ENCODE measurements around the gene UGT1A9. TPM values are rescaled to one million over a fixed set of nuclear protein-coding genes. Genes with fewer than 3 reads are reported as not detected.

Gene UGT1A9
- total RNA-seq, 1 experiment from 2014 or later = not detected

DNA sequence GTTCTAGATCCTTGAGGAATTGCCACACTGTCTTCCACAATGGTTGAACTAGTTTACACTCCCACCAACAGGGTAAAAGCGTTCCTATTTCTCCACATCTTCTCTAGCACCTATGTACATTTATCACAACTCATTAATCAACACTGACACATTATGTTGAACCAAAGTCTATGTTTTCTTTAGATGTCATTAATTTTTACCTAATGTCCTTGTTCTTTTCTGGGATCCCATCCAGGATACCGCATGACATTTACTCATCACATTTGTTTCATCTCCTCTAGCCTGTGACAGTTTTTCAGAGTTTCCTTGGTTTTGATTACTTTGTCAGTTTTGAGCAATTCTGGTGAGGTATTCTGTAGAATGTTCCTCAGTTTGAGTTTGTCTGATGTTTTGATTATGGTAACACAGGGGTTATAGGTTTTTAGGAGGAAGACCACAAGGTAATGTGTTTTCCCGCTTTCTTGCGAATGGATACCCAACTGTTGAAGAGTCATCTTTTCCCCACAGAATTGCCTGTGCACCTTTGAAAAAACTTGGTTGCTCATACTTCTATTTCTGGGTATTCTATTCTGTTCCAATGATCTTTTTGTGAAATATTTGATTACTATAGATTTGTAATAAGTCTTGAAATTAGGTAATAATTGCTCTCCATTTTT lies 3.0 kb upstream of the UGT1A9 start:
- H3K4me3 ChIP-seq (ENCODE audit: insufficient read depth, low read depth, low read length) = no peak overlapping the region
- no peaks in the 10 kb centered on the region for H3K27me3 ChIP-seq (ENCODE audit: control insufficient read depth, insufficient read depth, low read length)
- H3K36me3 ChIP-seq (replicated peaks; ENCODE audit: control insufficient read depth, insufficient read depth, low read length) = no peaks in the 10 kb centered on the region
- no peak for DNase-seq

DNA sequence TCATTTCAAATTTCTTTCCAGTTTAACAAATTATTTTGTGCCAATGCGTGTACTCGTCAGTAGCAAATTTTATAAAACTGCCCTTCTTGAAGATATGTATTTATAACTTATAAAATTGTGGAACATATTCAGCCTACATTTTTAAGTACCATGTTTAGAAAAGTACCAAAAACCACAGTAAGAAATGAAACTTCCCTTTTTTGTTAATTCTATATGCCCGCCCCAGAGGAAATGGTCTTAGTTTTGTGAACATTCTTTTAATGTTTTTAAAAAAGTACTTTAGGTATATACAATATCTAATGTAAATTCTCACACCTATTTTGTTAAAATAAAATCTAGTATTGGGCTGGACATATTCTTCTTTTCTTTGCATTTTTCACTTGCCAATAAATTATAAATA lies 1.2 kb downstream of the UGT1A9 start:
- no peak for DNase-seq
- Histone ChIP-seq H3K36me3 (replicated peaks; ENCODE audit: control insufficient read depth, insufficient read depth, low read length) (no peaks in the 10 kb centered on the region), H3K27me3 (ENCODE audit: control insufficient read depth, insufficient read depth, low read length) (no peaks in the 10 kb centered on the region), H3K4me3 (ENCODE audit: insufficient read depth, low read depth, low read length) (no peak overlapping the region)

DNA sequence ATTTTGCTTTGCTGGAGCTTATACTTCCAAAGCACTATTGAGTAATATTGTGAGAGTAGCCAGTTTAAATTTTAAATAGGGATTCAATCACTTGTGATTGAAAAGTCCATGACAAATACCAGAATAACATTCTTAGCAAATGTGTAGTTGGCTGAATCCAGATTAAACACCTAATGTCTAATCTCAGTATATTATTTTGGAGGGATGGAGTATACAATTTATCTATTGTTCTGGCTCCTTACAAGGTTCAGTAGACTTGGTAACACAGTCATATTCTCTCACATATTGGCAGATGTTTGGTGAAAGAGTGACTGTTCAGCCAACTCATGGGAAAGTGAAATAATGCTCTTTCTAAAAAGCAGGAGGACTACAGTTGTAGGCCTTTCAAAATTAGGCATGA lies 2.2 kb downstream of the UGT1A9 start:
- Histone ChIP-seq H3K36me3 (replicated peaks; ENCODE audit: control insufficient read depth, insufficient read depth, low read length) (no peaks in the 10 kb centered on the region), H3K27me3 (ENCODE audit: control insufficient read depth, insufficient read depth, low read length) (no peaks in the 10 kb centered on the region), H3K4me3 (ENCODE audit: insufficient read depth, low read depth, low read length) (no peak overlapping the region)
- no peak for DNase-seq

DNA sequence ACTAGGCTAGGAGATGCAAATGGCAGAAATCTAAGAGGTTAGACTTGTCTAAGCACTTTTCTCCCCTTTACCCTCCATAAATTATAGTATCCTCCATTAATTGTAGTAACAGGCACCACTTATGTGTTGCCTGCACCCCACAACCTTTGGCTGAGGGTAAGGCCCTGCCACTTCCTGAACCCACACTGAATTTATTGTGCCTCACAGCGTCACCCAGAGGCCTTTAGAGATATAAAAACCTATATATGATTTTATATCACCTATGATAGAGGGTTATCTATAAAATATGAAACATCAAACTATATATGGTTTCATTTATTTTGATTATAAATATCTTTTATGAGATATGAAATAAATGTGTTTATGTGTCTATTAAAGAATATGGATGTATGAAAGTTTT lies 2.6 kb downstream of the UGT1A9 start:
- no peaks in the 10 kb centered on the region for H3K27me3 ChIP-seq (ENCODE audit: control insufficient read depth, insufficient read depth, low read length)
- no peaks in the 10 kb centered on the region for H3K36me3 ChIP-seq (replicated peaks; ENCODE audit: control insufficient read depth, insufficient read depth, low read length)
- DNase-seq = no peak
- H3K4me3 ChIP-seq (ENCODE audit: insufficient read depth, low read depth, low read length) = no peak overlapping the region

DNA sequence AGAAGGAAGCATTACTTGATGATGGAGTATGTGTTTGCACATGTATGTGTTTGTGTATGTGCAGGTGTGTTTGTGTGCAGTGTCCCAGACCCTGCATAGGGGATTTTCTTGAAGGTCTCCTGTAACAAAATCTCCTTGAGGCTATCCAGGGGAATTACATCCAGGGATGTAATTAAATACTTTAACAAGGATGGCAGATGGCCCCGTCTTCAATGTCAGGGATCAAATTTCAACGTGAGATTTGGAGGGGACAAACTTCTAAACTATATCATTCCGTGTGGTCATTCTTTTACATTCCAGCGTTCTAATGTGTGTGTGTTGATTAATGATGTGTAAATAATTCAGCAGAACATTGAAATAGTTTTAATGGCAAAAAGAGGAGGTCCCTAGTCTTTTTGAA lies 3.3 kb downstream of the UGT1A9 start:
- no peaks in the 10 kb centered on the region for H3K36me3 ChIP-seq (replicated peaks; ENCODE audit: control insufficient read depth, insufficient read depth, low read length)
- DNase-seq = no peak
- no peak overlapping the region for H3K4me3 ChIP-seq (ENCODE audit: insufficient read depth, low read depth, low read length)
- H3K27me3 ChIP-seq (ENCODE audit: control insufficient read depth, insufficient read depth, low read length) = no peaks in the 10 kb centered on the region

DNA sequence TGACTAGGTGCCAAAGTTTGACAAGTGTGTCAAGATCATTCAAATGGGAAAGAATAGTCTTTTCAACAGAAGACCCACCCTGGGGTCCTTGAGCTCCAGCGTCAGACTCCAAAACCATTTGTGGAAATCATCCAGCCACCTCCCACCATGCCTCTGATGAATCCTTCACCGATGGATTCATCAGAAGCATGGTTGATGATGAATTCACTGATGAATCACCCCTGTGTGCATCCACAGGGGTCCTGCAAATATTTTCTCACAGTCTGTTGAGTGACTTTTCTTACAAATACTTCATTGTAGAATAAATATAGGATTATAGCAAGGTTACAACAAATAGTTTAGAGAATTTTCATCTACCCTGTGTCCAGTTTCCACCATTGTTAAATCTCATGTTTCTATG lies 4.3 kb downstream of the UGT1A9 start:
- Histone ChIP-seq H3K27me3 (ENCODE audit: control insufficient read depth, insufficient read depth, low read length) (no peaks in the 10 kb centered on the region), H3K4me3 (ENCODE audit: insufficient read depth, low read depth, low read length) (no peak overlapping the region), H3K36me3 (replicated peaks; ENCODE audit: control insufficient read depth, insufficient read depth, low read length) (no peaks in the 10 kb centered on the region)
- no peak for DNase-seq

DNA sequence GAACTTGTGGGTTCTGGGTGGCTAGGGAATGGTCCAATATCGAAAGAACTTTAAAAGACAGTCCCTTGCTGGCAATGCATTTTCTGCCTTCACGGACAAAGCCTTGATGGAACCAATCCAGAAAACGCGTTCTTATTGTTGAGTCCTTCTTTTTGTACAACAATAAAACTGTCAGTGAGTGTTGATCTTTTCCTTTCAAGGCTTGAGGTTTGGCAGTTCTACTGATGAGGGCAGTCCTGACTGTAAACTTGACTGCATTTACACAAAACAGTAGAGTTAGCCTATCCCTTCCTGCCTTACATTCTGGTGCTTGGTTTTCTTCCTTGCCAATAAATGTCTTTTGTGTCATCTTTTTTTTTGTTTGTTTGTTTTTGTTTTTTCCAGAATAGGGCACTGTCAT lies 7.5 kb downstream of the UGT1A9 start:
- no peak for DNase-seq
- no peaks in the 10 kb centered on the region for H3K27me3 ChIP-seq (ENCODE audit: control insufficient read depth, insufficient read depth, low read length)
- no peaks in the 10 kb centered on the region for H3K36me3 ChIP-seq (replicated peaks; ENCODE audit: control insufficient read depth, insufficient read depth, low read length)
- H3K4me3 ChIP-seq (ENCODE audit: insufficient read depth, low read depth, low read length) = no peak overlapping the region

DNA sequence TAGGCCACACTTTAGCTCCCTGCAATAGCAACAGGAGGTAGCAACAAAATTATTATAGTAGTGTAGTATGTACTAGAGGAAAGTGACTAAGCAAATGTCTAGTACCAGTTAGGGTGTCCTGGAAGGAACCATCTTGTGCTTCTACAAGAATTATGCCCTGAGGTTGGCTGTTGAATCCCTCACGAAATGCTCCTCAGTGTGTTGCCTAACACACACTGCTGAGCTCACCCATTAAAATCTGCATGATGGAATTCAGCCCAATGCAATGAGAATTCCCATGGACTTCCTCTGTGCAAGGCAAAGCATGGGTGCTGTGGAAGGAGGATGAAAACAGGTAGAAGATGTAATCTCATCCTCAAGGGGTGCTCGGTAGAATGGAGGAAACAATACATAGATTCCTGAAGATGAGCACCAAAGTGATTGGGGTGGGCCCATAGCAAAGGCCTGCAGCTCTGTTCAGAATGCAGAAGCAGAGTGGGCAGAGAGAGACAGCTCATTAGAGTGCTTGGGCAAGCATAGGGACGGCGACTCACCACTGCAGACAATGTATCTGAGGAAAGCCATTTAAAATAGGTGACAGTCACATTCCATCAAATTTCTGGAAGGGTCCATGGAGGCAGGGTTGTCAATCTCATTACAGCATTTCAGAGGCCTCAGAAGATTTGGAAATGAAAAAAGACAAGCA lies 8.8 kb downstream of the UGT1A9 start:
- no peak for DNase-seq
- Histone ChIP-seq H3K4me3 (ENCODE audit: insufficient read depth, low read depth, low read length) (no peak overlapping the region), H3K27me3 (ENCODE audit: control insufficient read depth, insufficient read depth, low read length) (no peaks in the 10 kb centered on the region), H3K36me3 (replicated peaks; ENCODE audit: control insufficient read depth, insufficient read depth, low read length) (no peaks in the 10 kb centered on the region)

DNA sequence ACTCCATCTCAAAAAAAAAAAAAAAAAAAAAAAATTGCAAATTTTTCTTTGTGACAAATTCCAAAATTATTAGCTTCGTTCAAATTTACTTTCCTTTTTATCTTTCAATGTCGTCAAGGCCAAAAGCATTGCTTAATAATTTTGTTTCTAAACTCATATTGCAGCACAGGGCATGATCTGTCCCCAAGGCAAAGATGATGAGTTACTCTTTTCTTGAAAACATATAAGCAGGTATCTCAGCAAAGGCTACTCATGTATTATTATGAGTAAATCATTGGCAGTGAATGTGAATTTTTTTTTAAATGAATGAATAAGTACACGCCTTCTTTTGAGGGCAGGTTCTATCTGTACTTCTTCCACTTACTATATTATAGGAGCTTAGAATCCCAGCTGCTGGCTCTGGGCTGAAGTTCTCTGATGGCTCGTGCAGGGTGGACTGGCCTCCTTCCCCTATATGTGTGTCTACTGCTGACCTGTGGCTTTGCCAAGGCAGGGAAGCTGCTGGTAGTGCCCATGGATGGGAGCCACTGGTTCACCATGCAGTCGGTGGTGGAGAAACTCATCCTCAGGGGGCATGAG lies 9.9 kb downstream of the UGT1A9 start, which contains the start of gene UGT1A7:
Gene UGT1A7 (plus strand): TSS at position 381 of the 579 bp plus-strand sequence. CDS start 37 bp downstream, at position 418.
- DNase-seq = no peak
- H3K36me3 ChIP-seq (replicated peaks; ENCODE audit: control insufficient read depth, insufficient read depth, low read length) = no peaks in the 10 kb centered on the region

DNA sequence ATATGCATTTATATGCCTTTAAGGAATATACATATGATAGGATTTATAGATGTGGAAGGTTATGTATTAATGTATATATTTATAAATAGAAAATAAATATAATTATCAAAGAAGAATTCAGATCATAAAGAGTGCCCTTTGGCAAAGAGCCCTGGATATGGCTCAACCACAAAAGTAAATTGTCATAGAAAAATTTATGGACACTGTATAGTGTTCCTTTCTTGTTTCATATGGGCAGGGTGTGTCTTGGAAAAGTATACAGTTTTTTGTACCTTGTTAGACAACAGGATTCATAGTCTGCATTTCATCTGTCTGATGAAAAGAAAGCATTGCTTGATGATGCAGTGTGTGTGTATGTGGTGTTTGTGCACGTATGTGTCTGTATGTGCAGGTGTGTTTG lies 12.9 kb downstream of the UGT1A9 start:
- DNase-seq = no peak
- Histone ChIP-seq H3K4me3 (ENCODE audit: insufficient read depth, low read depth, low read length) (no peak overlapping the region), H3K36me3 (replicated peaks; ENCODE audit: control insufficient read depth, insufficient read depth, low read length) (no peaks in the 10 kb centered on the region), H3K27me3 (ENCODE audit: control insufficient read depth, insufficient read depth, low read length) (no peaks in the 10 kb centered on the region)

More for the DNA sequence above, 9.9 kb downstream of the UGT1A9 start, which contains the start of gene UGT1A7:
- no peak within 1 kb of the TSS for H3K4me3 ChIP-seq (ENCODE audit: insufficient read depth, low read depth, low read length)
- no peaks in the 10 kb centered on the region for H3K27me3 ChIP-seq (ENCODE audit: control insufficient read depth, insufficient read depth, low read length)

DNA sequence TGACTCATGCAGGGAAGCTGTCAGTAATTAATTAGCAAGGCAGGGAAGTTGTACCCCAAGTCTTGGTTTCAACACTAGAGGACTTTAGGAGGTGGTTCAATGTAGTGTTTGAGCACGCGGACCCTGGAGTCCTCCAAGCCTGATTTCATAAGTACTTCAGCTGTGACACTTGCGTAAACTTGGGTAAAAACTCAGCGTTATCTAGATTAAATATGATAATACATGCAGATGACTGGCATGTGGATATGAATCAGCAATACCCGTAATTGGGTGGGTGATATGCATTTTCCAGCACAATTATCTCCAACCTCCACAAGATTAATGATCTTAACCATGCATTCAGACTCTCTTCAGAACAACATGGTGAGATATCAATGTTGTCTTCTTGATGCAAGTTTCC lies 15.2 kb downstream of the UGT1A9 start:
- Histone ChIP-seq H3K4me3 (ENCODE audit: insufficient read depth, low read depth, low read length) (no peak overlapping the region), H3K27me3 (ENCODE audit: control insufficient read depth, insufficient read depth, low read length) (no peaks in the 10 kb centered on the region), H3K36me3 (replicated peaks; ENCODE audit: control insufficient read depth, insufficient read depth, low read length) (no peaks in the 10 kb centered on the region)
- DNase-seq = no peak

DNA sequence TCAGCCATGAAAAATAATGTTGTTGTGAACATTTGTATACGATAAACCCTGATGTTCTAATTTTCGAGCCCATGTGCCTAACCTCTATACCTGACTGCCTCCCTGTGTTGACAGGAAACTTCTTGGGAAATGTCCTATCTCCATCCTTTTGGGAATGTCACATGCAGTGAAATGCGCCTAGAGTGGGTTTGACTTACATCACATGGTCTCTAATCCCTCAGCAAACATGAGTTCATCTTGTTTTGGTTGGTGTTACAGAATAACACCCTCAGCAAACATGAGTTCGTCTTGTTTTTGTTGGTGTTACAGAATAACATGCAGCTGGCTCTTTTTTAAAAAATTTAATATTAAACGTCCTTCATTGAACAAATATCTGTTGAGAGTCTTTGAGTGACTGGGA lies 16.6 kb downstream of the UGT1A9 start:
- Histone ChIP-seq H3K36me3 (replicated peaks; ENCODE audit: control insufficient read depth, insufficient read depth, low read length) (no peaks in the 10 kb centered on the region), H3K4me3 (ENCODE audit: insufficient read depth, low read depth, low read length) (no peak overlapping the region), H3K27me3 (ENCODE audit: control insufficient read depth, insufficient read depth, low read length) (no peaks in the 10 kb centered on the region)
- no peak for DNase-seq

DNA sequence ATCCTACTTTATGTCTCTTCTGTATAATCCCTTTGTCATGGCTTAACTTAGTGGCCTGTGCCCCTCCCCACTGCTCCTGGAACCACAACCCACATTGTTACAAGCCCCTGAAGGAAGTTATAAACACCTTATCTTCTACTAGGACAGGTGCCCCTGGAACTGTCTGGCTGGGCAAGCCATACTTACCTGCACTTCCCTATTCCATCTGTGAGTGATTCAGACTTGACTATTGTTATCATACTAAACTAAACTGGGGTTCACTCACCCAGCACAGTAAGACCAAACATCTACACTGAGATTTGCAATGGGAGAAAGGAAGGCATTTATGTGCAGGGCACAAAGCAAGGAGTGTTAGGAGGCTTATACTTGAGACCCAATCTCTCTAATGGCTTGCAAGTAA lies 17.3 kb downstream of the UGT1A9 start:
- Histone ChIP-seq H3K36me3 (replicated peaks; ENCODE audit: control insufficient read depth, insufficient read depth, low read length) (no peaks in the 10 kb centered on the region), H3K4me3 (ENCODE audit: insufficient read depth, low read depth, low read length) (no peak overlapping the region), H3K27me3 (ENCODE audit: control insufficient read depth, insufficient read depth, low read length) (no peaks in the 10 kb centered on the region)
- no peak for DNase-seq

DNA sequence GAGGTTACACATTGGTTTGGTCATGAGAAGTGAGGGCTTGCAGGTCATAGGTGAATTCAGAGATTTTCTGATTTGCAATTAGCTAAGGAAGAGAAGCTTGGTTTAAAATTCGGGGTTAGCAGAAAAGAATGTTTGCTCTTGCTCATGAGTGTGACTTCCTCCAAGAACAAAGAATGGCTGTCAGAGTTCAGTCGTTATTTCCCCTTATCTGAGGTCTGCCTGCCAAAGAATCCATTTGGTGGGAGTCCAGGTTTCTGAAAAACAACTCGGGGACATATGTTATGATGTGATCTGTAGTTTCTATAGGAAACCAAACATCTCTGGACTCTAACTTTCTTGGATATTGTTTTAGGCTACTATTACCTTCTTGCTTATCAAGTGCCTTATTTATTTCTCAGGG lies 17.8 kb downstream of the UGT1A9 start:
- no peak for DNase-seq
- no peaks in the 10 kb centered on the region for H3K27me3 ChIP-seq (ENCODE audit: control insufficient read depth, insufficient read depth, low read length)
- no peak overlapping the region for H3K4me3 ChIP-seq (ENCODE audit: insufficient read depth, low read depth, low read length)
- H3K36me3 ChIP-seq (replicated peaks; ENCODE audit: control insufficient read depth, insufficient read depth, low read length) = no peaks in the 10 kb centered on the region

DNA sequence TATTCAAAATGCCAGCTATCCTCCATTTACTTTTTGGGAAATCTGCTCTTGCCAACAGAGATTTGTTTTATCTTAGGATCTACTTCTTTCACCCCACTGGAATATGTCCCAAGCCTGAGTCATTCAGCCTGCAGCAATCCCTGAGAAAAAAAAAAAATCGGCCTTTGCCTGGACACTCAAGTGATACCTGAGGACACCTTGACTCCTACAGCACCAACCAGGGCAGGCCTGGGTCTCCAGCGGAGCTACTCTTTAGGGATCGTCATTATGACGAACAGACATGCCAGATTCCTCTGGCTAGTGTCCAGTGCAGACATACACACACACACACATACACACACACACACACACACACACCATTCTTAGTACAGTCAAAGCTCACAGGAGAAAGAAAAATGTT lies 18.7 kb downstream of the UGT1A9 start:
- no peaks in the 10 kb centered on the region for H3K36me3 ChIP-seq (replicated peaks; ENCODE audit: control insufficient read depth, insufficient read depth, low read length)
- no peak for DNase-seq
- no peaks in the 10 kb centered on the region for H3K27me3 ChIP-seq (ENCODE audit: control insufficient read depth, insufficient read depth, low read length)
- H3K4me3 ChIP-seq (ENCODE audit: insufficient read depth, low read depth, low read length) = no peak overlapping the region

All from H7 (cell line).